GM13977 (cell line): Measurements from ENCODE around the gene CCDC167.

ENCODE experiments used
- DNase-seq: peaks from one replicate; pipeline ENCODE4 v3.0.0; 2012; ENCODE audit warnings: low spot score
- in situ Hi-C: fragments of 300-500 bp; cut with MboI; formaldehyde crosslinking; loops from one replicate; pipeline ENCODE4 v1.12.0; 2022; ENCODE audit warnings: low sequenced_read_pairs, low pct_unique_long_range_greater_than_20kb, mixed read lengths, inconsistent platforms; ENCODE audit not compliant: unreplicated experiment
- TF ChIP-seq, protein P1 (sequence below): IDR thresholded peaks from 2 replicates; pipeline ENCODE4 v1.5.1; 2012; ENCODE audit warnings: mild to moderate bottlenecking, control low read depth; ENCODE audit not compliant: insufficient read depth; ENCODE audit errors: extremely low read depth, missing control alignments

Gene CCDC167

DNA sequence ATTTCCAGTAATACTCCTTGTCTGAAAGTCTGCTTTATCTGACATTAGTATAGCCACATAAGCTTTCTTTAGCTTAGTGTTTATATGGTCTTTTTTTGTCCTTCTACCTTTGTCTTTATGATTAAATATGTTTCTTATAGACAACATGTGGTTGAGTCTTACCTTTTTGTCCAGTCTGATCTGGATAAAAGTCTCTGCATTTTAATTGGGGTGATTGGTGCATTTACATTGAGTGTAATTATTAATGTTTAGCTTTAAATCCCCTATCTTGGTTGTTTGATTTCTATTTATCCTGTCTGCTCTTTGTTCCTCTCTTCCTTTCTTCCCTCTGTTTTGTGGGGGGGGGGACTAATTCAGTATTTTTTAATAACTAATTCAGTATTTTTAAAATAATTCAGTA lies 32.0 kb downstream of the CCDC167 start:
- TF ChIP-seq, protein P1, sequence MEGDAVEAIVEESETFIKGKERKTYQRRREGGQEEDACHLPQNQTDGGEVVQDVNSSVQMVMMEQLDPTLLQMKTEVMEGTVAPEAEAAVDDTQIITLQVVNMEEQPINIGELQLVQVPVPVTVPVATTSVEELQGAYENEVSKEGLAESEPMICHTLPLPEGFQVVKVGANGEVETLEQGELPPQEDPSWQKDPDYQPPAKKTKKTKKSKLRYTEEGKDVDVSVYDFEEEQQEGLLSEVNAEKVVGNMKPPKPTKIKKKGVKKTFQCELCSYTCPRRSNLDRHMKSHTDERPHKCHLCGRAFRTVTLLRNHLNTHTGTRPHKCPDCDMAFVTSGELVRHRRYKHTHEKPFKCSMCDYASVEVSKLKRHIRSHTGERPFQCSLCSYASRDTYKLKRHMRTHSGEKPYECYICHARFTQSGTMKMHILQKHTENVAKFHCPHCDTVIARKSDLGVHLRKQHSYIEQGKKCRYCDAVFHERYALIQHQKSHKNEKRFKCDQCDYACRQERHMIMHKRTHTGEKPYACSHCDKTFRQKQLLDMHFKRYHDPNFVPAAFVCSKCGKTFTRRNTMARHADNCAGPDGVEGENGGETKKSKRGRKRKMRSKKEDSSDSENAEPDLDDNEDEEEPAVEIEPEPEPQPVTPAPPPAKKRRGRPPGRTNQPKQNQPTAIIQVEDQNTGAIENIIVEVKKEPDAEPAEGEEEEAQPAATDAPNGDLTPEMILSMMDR, result no peak
- in situ Hi-C loops, result no loop called here
- no peak for DNase-seq

DNA sequence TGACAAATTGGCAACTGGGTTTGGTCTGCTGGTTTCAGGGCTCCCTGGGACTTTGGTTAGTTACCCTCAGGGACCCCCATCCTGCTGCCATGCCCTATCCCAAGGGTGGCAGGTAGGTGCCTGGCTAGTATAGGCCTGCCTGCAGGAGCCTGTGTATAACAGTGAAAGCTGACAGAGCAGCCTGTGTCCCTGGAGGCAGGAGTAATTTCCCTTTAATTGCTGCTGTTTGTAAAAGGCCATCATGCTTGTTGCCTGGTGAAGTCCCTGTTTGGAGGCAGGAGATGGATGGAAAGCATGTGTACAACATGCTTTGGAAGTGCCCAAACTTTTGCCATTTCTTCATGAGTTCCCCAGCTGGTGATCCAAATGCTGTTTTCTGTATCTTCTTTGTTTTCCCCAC lies 36.6 kb downstream of the CCDC167 start:
- no peak for DNase-seq
- TF ChIP-seq, protein P1, result no peak
- in situ Hi-C loops, result no loop called here

DNA sequence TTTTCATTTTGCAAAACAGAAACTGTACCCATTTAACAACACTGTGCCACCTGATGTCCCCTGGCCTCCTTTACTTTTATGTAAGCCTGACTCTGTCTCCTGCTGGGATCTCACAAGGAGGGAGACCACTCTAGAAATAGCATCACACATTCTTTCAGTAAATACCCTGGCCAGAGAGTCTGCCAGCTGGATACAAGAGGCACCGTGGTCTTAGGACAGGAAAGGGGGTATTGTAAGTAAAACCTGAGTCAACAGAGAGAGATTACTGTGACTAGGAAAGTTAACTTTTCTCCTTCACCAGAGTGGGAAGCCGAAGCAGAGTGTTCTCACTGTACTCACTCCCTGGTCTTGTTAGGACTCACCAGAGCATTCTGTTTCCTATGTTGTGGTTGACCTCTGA lies 38.9 kb downstream of the CCDC167 start:
- DNase-seq, result no peak
- in situ Hi-C loops, result no loop called here
- TF ChIP-seq, protein P1, result no peak

DNA sequence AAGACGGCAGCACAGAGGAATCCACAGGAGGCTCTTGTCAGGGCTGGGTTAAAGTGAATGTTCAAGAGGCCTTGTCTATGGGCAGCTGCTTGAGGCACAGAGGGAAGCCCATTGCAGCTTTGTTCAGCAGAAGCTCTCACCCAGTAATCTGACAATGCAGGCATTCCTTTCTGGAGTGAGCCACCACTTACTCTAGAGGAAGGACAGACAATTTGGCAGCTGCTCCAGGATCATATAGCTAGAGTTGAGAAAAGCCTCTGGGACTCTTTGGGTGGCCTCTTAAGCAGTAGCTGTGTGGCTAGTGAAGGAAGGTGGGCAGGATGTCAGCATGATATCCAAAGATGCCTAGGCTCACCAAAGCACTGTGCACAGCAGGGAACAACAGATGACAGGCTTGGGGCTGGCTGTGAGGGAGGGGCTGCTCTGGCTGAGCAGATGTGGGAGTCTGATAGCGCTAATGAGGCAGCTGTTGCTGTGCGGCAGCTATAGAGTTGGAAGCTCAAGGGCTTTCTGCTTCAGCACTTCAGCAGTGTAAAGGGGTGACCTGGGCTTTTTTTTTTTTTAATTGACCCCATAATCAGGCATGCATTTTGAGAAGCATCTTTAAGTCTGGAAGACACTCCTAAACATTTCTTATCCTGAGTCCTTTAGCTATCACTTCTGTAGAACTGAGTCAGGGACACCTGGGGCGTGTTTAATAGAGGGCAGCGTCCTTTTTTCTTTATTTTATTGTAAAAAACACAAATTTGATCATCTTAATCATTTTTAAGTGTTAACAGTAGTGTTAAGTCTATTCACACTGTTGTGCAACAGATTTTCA lies 39.5 kb downstream of the CCDC167 start:
- in situ Hi-C loops, result no loop called here
- TF ChIP-seq, protein P1, result no peak
- DNase-seq, result no peak

DNA sequence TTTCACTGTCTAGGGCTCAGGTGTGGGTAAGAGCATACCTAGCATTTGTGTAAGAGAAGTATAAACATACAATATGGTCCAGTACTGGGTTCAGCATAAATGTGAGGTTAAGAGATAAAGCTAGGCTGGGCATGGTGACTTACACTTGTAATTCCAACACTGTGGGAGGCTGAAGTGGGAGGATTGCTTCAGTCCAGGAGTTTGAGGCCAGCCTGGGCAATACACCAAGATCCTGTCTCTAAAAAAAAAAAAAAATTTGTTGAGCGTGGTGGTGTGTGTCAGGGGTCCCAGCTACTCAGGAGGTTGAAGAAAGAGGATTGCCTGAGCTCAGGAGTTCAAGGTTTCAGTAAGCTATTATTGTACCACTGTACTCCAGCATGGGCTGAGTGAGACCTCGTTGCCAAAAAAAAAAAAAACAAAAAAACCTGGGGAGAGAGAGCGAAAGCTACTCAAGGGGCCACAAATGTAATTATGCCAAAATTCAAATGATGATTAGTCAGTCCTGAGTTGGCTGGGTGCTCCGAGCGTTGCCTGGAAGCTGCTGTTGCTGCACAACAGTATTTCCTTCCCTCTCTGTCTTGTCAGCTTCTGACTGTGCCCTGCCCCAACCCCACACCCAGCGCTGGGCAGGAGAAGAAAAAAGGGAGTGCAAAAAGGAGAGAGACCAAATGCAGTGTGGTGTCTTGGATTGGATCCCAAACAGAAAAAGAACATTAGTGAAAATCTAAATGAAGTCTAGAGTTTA lies 42.7 kb downstream of the CCDC167 start:
- TF ChIP-seq, protein P1, result no peak
- no peak for DNase-seq
- in situ Hi-C loops, result no loop called here

DNA sequence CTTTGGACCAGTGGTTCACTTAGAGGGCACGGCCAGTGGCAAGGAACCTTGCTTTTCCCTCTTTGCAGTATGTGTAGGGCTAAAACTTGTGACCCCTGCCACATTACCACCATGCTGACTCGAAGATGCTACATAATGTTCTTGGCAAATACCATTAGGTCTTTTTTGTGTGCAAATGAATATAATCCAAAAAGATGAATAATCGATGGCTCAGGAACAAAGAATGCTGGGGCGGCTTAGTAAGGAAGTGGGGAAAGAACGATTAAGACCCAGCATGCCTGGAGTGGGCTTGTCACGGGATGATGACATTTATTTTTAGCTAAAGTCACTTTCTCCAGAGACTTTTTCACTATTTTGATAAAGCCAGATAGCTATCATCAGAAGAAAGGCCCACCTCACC lies 43.6 kb downstream of the CCDC167 start:
- DNase-seq, result no peak
- TF ChIP-seq, protein P1, result no peak
- in situ Hi-C loops, result no loop called here
